Subcutaneous abdominal adipose tissue (tissue), 5 donors: ENCODE measurements around the gene MSH2.

ENCODE experiments used
- H3K27ac ChIP-seq: one replicate; pipeline ENCODE4 v1.7.0; 2013; ENCODE audit warnings: low read depth, mild to moderate bottlenecking, inconsistent platforms, low read length, moderate library complexity
- H3K27me3 ChIP-seq, 5 donors: one replicate each; pipeline ENCODE4 v1.7.0; 2013; ENCODE audit warnings: low read length in 5 of 5, inconsistent platforms in 1 of 5; ENCODE audit not compliant: control insufficient read depth in 5 of 5, insufficient read depth in 4 of 5
- H3K36me3 ChIP-seq, 5 donors: one replicate each; pipeline ENCODE4 v1.7.0; 2013; ENCODE audit warnings: low read length in 5 of 5; ENCODE audit not compliant: control insufficient read depth in 5 of 5, insufficient read depth in 5 of 5
- H3K4me1 ChIP-seq, 5 donors: one replicate each; pipeline ENCODE4 v1.7.0; 2013; ENCODE audit warnings: low read length in 5 of 5, mild to moderate bottlenecking in 3 of 5, moderate library complexity in 1 of 5; ENCODE audit not compliant: control insufficient read depth in 5 of 5, insufficient read depth in 5 of 5
- H3K4me3 ChIP-seq, 5 donors: one replicate each; pipeline ENCODE4 v1.7.0; 2013; ENCODE audit warnings: low read length in 5 of 5, low read depth in 1 of 5
- H3K9ac ChIP-seq, 5 donors: one replicate each; pipeline ENCODE4 v1.7.0; 2013; ENCODE audit warnings: low read length in 5 of 5, mild to moderate bottlenecking in 4 of 5, moderate library complexity in 3 of 5
- H3K9me3 ChIP-seq, 5 donors: one replicate each; pipeline ENCODE4 v1.7.0; 2013; ENCODE audit warnings: low read length in 5 of 5; ENCODE audit not compliant: control insufficient read depth in 5 of 5
- donor health status: healthy.
- donor health status: healthy.
- donor health status: healthy.
- donor health status: healthy.
- donor health status: healthy.

MSH2 gene

DNA sequence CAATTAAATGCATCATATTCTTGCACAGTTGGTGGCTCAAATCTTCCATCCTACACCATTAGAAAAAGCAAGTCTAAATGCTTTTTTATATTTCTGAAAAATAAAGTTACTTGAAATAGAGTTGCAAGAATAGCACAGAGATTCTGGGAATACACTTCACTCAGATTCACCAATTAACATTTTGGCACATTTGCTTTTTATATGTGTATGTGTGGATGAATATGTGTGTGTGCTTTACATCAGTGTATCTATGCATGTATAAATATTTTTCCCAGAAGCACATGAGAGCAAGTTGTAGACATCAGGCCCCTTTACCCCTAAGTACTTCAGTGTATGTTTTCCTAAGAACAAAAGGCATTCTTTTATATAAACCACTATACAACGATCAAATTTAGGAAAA, 27.6 kb upstream of the MSH2 start:
- H3K27me3 ChIP-seq, result no peaks in the 10 kb centered on the region
- H3K4me3 ChIP-seq, result no peak overlapping the region
- H3K27ac ChIP-seq, result no peak overlapping the region
- H3K4me1 ChIP-seq, result no peaks in the 10 kb centered on the region
- no peak overlapping the region for H3K9ac ChIP-seq
- no peaks in the 10 kb centered on the region for H3K9me3 ChIP-seq
- no peaks in the 10 kb centered on the region for H3K36me3 ChIP-seq

DNA sequence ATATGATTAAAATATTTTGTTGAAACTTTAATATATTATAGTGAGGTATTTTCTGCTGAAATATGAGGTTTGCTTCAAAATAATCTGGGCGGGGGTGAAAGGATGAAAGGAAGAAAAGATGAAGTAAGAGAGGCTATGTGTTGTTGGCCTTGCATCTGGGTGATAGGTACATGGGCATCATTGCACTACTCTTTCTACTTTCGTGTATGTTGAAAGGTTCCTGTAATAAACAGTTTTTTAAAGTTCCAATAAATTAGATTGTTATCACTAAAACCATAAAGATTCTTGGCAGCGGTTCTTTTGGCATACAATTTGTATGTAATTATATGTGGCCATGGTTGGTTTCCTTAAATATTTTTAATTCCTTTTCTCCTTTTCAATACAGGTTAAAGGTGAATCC, 23.6 kb upstream of the MSH2 start:
- Histone ChIP-seq H3K36me3 (no peaks in the 10 kb centered on the region), H3K27ac (no peak overlapping the region), H3K4me3 (no peak overlapping the region)

GRCh38 chr2:47381408-47381807, 21.5 kb upstream of the MSH2 start:
- Histone ChIP-seq H3K9ac (no peak overlapping the region), H3K36me3 (no peaks in the 10 kb centered on the region), H3K4me1 (no peaks in the 10 kb centered on the region)

More for the DNA sequence above, 23.6 kb upstream of the MSH2 start:
- Histone ChIP-seq H3K9ac (no peak overlapping the region), H3K27me3 (no peaks in the 10 kb centered on the region), H3K4me1 (no peaks in the 10 kb centered on the region), H3K9me3 (no peaks in the 10 kb centered on the region)

DNA sequence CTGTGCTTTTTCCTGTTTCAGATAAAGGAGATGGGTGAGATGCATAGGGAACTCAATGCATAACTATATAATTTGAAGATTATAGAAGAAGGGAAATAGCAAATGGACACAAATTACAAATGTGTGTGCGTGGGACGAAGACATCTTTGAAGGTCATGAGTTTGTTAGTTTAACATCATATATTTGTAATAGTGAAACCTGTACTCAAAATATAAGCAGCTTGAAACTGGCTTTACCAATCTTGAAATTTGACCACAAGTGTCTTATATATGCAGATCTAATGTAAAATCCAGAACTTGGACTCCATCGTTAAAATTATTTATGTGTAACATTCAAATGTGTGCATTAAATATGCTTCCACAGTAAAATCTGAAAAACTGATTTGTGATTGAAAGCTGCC, 16.4 kb upstream of the MSH2 start:
- Histone ChIP-seq H3K9me3 (no peaks in the 10 kb centered on the region), H3K9ac (no peak overlapping the region), H3K36me3 (no peaks in the 10 kb centered on the region), H3K27me3 (no peaks in the 10 kb centered on the region), H3K4me1 (no peaks in the 10 kb centered on the region), H3K27ac (no peak overlapping the region), H3K4me3 (no peak overlapping the region)

More at GRCh38 chr2:47381408-47381807, 21.5 kb upstream of the MSH2 start:
- no peak overlapping the region for H3K27ac ChIP-seq
- H3K4me3 ChIP-seq, result no peak overlapping the region
- H3K9me3 ChIP-seq, result no peaks in the 10 kb centered on the region
- no peaks in the 10 kb centered on the region for H3K27me3 ChIP-seq

GRCh38 chr2:47388888-47389287, 14.1 kb upstream of the MSH2 start:
- H3K4me3 ChIP-seq, result no peak overlapping the region
- no peaks in the 10 kb centered on the region for H3K4me1 ChIP-seq
- no peak overlapping the region for H3K27ac ChIP-seq
- H3K9ac ChIP-seq, result no peak overlapping the region
- H3K27me3 ChIP-seq, result no peaks in the 10 kb centered on the region
- H3K9me3 ChIP-seq, result no peaks in the 10 kb centered on the region
- H3K36me3 ChIP-seq, result no peaks in the 10 kb centered on the region

DNA sequence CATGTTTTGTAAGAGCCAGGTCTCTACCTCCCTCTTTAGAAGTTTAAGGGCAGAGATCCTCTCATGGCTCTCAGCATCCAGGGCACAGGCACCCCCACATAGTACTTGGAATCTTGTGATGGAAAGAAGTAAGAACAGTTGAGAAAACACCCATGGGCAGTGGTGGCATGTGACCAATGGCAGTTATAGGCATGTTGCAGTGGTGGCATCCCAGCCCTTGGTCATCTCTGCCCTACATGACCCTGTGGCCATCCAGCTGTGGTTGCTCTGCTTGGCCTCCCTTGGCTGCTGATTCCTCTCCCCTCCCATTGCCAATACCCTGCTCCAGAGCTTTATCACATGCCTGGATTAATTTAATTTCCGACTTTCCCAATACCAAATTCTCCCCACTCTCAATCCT, 13.3 kb upstream of the MSH2 start:
- Histone ChIP-seq H3K4me1 (no peaks in the 10 kb centered on the region), H3K27ac (no peak overlapping the region), H3K4me3 (no peak overlapping the region), H3K9ac (no peak overlapping the region), H3K36me3 (no peaks in the 10 kb centered on the region), H3K27me3 (no peaks in the 10 kb centered on the region), H3K9me3 (no peaks in the 10 kb centered on the region)

GRCh38 chr2:47401789-47402554, 984 bp upstream of the MSH2 start:
- Histone ChIP-seq H3K9ac (peak overlapping the region in 3 of 5 donors; percentile 47 to 87 (median 66)), H3K27me3 (no peaks in the 10 kb centered on the region), H3K36me3 (no peaks in the 10 kb centered on the region), H3K27ac (no peak overlapping the region), H3K9me3 (no peaks in the 10 kb centered on the region), H3K4me3 (peak overlapping the region; percentile 89 to 99 (median 98)), H3K4me1 (peaks cover 2 to 24% (median 23%) of the 10 kb centered on the region in 5 donors)

DNA sequence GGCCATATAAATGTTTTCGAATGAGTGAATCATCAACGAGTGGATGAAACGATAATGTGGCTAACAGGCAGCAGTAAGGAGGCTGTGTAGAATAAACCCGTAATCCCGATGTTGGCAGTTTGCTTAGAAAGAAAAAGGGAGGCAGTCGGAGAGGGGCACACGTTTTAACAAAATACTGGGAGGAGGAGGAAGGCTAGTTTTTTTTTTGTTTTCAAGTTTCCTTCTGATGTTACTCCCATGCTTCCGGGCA, 476 bp upstream of the MSH2 start:
- Histone ChIP-seq H3K36me3 (no peaks in the 10 kb centered on the region), H3K27ac (peak overlapping the region; percentile 46), H3K4me3 (peak overlapping the region; percentile 89 to 99 (median 98)), H3K9me3 (no peaks in the 10 kb centered on the region), H3K4me1 (peaks cover 2 to 24% (median 23%) of the 10 kb centered on the region in 5 donors), H3K27me3 (no peaks in the 10 kb centered on the region), H3K9ac (peak overlapping the region in 4 of 5 donors; percentile 47 to 87 (median 74))

DNA sequence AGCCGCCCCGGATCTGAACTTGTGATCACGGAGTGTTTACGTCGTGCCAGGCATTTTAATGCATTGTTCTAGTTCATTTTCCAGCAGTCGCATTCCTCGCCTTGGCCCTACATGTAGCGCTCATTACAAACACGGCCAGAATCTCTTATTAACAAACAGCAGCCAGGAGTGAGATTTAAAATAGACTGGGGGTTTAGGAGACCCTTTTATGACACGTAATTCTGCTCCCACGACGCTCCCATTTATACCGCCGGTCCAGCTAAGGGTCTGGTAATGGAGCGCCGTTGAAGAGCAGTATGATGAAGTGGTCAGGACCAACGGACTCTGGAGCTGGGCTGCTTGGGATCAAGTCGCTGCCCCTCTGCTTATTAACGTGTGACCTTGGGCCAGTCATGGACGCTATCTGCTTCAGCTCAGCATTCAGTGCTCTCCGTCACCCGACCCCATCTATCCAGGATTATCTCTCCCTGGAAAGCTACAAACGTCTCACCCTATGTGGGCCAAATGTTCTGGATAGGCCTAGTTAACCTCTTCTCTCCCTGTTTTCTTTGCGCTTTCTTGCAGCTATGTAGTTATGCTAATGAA, 745 bp downstream of the MSH2 start:
- peak overlapping the region; percentile 46 for H3K27ac ChIP-seq
- H3K36me3 ChIP-seq, result no peaks in the 10 kb centered on the region
- H3K4me1 ChIP-seq, result peaks cover 2 to 24% (median 23%) of the 10 kb centered on the region in 5 donors
- no peaks in the 10 kb centered on the region for H3K9me3 ChIP-seq
- H3K27me3 ChIP-seq, result no peaks in the 10 kb centered on the region
- peak overlapping the region; percentile 83 to 99 (median 98) for H3K4me3 ChIP-seq
- peak overlapping the region in 4 of 5 donors; percentile 66 to 87 (median 82) for H3K9ac ChIP-seq

- H3K27ac ChIP-seq, result no peak overlapping the region
- peak overlapping the region in 1 of 5 donors; percentile 82 for H3K9ac ChIP-seq
- peak overlapping the region in 3 of 5 donors; percentile 83 to 99 (median 89) for H3K4me3 ChIP-seq
Observed at GRCh38 chr2:47404356-47404755, 1.4 kb downstream of the MSH2 start.

More at GRCh38 chr2:47404356-47404755, 1.4 kb downstream of the MSH2 start:
- Histone ChIP-seq H3K4me1 (peaks cover 2 to 24% (median 23%) of the 10 kb centered on the region in 5 donors), H3K36me3 (no peaks in the 10 kb centered on the region), H3K27me3 (no peaks in the 10 kb centered on the region), H3K9me3 (no peaks in the 10 kb centered on the region)
